ENCODE data around the gene LGR4.

Gene LGR4

GRCh38 chr11:27481992-27482391 is 9.4 kb upstream of the LGR4 start:
- FAIRE-seq = no peak

DNA sequence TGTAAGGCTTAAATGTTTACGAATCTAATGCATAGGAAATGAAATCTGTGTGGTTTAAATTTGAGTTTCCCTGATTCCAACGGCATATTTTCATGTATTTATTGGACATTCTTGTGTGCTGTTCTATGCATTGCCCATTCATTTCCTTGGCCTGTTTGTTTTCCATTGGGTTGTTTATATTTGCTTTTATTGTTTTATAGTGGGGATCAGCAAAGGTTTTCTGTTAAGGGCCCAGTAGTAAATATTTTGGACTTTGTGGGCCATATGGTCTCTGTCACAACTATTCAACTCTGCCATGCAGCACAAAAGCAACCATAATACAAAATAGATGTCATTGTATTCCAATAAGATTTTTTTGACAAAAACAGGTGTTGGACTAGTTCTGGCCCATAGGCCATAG is 5.2 kb upstream of the LGR4 start:
- no peak for FAIRE-seq

GRCh38 chr11:27477243-27477642 is 4.7 kb upstream of the LGR4 start:
- FAIRE-seq = no peak

- no peak for FAIRE-seq
These were observed 3.0 kb upstream of the LGR4 start for GRCh38 chr11:27475622-27476021.

DNA sequence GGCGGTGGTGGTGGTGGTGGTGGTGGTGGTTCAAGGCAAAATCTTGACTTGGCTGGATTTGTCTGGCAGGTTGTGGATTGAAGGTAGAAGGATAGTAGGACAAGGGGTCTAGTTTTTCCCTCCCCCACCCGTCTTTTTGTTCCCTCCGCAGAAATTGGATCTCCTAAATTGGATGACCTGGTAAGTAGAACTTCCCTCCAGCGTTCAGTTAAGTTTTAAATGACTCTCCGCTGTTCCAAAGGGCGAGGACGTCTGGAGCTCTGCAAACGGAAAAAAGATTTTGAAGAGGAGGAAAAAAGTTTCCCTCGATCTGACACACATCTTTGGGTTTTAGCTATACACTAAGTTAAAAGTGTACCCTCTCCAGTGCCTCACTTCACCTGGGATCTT is 422 bp upstream of the LGR4 start:
- no peak for FAIRE-seq

- no peak for FAIRE-seq
These were observed 797 bp downstream of the LGR4 start for GRCh38 chr11:27471589-27472397.

DNA sequence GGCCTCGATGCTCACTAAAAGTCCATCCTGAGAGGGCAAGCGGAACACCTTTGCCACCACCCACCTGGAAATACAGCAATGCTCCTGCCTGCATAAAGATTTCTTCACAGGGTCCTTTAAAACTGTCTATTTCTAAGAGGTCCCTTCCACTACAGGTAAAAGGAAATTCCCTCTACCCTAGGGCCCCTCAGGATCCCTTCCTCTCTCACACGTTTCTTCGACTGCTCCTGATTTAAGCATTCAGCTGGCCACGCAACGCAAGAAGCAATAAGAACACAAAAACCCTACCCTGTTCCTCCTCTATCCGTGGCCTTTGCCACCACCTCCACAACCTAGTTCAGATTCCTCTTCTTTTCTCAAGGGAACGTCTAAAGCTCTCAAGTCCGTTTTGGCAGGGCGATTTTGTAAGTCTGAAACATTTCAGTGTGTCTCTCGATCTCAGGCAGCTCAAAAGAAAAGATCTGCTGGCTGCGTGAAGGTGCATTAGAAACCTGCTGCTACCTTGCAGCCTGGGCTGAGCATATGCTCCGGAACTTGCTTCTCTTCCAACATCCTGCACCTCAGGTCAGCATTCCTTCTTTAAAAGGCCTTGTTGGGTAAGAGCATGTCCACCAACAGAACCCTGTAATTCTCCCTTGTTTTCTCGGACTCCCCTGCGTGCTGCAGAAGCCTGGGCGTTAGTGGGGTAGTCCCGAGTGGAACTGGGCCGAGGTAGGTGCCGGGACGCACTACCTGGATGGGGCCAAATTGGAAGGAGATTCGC is 1.6 kb downstream of the LGR4 start:
- FAIRE-seq = no peak

DNA sequence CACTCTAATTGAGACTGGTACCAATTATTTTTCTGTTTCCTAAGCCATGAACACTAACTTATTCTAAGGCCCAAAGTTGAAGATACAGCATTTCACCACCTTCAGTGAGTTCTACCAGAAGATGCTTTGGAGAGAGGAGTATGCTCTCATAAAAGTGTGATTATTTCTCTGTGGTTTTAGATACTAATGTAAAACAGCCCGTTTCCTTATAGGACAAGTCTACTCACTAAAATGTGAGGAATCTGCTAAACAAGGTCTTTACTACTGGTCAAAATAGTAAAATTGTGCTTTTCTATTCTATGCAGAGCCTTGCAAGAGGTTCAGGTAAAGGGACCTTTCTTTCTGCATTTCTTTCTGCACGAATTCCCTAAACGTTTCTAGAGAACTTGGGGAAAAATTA is 2.4 kb downstream of the LGR4 start:
- no peak for FAIRE-seq

GRCh38 chr11:27468995-27469695 is 3.4 kb downstream of the LGR4 start:
- no peak for FAIRE-seq

GRCh38 chr11:27468209-27468994 is 4.2 kb downstream of the LGR4 start:
- no peak for FAIRE-seq

- FAIRE-seq = peak; percentile 64
These were observed 5.2 kb downstream of the LGR4 start for GRCh38 chr11:27467181-27467913.

- no peak for FAIRE-seq
These were observed 6.2 kb downstream of the LGR4 start for GRCh38 chr11:27466363-27466762.

DNA sequence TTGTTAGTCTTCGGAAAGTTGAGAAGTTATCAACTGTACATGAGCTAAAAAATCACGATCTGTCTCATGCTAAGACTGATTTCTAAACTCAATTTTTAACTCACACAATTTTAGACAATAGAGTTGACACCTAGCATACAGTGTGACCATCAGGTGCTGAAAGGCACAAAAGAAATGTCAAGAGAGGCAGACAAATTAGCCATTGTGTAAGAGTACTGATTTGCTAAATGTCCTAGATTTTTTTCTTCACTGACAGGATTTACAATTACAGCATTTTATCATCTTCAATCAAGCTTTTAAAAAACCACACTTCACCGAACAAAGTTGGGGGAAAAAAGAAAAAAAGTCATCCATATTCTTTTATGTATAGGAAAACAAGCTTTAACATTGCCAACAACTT is 7.0 kb downstream of the LGR4 start:
- FAIRE-seq = no peak

GRCh38 chr11:27464909-27465308 is 7.7 kb downstream of the LGR4 start:
- FAIRE-seq = no peak

DNA sequence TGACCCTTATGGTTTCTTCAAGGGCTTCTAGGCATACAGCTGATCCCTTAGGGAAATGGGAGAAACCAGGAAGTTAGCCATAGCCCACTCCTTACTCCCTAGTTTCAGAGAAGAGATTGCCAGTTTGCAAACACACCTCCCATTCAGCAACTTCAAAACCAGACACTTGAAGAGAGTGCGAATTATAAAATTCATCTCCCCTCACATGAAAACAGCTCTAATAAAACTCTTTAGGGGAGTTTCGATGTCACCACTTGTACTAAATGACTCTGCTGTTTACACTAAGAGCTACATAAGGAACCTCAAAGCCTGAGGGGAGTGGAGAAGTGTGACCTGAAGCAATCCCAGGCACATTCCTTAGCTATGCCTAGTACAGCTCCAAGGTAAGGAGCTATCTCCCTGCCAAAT is 8.3 kb downstream of the LGR4 start:
- no peak for FAIRE-seq

DNA sequence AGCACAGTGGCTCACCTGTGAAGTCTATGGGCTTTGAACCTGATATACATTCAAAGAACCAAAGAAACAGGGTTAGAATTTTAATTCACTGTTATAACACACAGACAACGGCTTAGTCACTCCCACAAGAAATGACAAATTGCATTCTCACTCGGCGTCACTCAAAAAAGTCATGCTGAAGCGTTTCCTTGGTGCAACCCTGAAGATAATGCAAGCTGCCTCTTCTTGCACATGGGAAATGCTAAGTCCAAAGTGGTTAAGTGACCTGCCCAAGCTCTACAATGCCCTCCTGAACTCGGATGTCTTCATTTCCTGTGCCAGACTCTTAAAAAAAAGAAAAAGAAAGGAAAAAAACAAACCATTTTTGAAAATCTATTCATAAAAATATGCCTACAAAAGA is 10.0 kb downstream of the LGR4 start:
- FAIRE-seq = no peak

GRCh38 chr11:27460158-27460978 is 12.2 kb downstream of the LGR4 start:
- FAIRE-seq = no peak

GRCh38 chr11:27459191-27459590 is 13.4 kb downstream of the LGR4 start:
- FAIRE-seq = no peak

DNA sequence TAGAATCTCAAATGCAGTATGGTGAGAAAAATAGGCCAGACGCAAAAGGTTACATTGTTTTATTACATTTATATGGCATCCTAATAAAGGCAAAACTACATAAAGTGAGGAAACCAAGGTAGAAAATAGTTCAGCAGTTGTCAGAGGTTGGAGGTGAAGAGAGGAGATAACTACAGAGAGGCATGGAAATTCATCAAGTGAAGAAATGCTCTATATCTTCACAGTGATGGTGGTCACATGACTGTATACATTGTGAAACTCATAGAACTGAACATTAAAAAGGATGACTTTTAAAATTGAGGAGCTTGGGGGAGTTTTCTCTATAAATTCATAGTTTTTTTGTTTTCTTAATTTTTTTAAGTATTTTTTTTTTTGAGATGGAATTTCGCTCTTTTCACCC is 14.4 kb downstream of the LGR4 start:
- no peak for FAIRE-seq

GRCh38 chr11:27456795-27457329 is 15.7 kb downstream of the LGR4 start:
- no peak for FAIRE-seq

Data from islet of Langerhans (tissue), 1 donor.